Stimulated activated CD4-positive, alpha-beta T cell treated with anti-CD3 and anti-CD28 coated beads, Interleukin-1b, Interleukin-23, amount 100 ng/mL, for 24 hours (primary cell): Measurements from ENCODE around the gene SPAG8.

Experiments
- DNase-seq, 4 experiments: peaks; one replicate each; pipeline ENCODE4 v3.0.0-alpha.2; 2020; ENCODE audit warnings: low read depth in 4 of 4, low spot score in 1 of 4

Gene SPAG8

GRCh38 chr9:35781066-35781465 lies 31.0 kb downstream of the SPAG8 start:
- no peak for DNase-seq

DNA sequence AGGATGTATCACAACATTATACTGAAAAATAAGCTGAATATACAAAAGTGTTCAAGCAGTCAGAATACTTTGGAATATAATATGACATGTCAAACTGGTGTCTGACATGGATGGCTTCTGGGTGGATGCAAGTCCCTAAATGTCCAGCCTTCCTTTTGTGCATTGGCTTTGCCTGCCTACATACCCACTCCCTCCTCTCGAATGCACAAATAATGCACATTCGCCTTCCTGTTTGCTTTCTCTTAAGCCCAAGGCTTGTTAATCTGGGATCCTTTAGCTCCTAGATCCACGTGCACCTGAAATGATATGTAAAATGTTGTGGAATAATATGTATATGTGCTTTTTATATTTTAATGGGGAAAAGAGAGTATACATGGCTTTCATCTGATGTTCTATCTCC lies 33.6 kb downstream of the SPAG8 start:
- no peak for DNase-seq

DNA sequence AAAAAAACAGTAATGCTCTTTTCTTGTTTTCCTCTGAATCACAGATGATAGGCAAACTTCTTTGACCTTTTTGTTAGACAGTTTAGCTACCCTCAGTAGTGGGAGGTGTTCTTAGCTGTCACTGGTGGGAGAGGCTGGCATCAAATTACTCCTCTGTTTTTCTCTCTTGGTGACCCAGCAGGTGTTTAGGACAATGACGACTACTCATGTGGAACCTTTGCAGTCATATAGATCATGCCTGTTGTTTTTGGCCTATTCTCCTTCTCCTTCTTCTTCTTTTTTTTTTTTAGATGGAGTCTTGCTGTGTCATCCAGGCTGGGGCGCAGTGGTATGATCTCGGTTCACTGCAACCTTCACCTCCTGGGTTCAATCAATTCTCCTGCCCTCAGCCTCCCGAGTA lies 36.0 kb downstream of the SPAG8 start:
- no peak for DNase-seq

GRCh38 chr9:35774907-35775635 lies 37.0 kb downstream of the SPAG8 start:
- no peak for DNase-seq

DNA sequence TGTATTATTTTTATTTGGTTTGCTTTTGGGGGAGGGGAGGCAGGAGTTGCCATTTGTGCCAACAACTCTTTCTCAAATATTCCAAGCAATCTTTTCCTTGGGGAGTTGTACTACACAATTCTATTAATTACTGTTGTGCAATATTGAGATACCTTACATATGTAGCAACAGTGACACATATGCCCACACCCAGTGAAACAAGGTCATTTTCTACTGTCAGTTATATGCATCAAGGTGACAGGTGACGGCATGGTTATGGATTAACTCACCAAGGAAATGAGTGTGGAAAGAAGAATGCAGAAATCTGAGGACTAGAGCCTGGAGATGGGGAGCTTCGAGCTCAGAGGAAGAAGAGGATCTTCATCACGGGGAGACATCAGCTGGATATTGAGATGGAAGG lies 40.1 kb downstream of the SPAG8 start:
- no peak for DNase-seq

DNA sequence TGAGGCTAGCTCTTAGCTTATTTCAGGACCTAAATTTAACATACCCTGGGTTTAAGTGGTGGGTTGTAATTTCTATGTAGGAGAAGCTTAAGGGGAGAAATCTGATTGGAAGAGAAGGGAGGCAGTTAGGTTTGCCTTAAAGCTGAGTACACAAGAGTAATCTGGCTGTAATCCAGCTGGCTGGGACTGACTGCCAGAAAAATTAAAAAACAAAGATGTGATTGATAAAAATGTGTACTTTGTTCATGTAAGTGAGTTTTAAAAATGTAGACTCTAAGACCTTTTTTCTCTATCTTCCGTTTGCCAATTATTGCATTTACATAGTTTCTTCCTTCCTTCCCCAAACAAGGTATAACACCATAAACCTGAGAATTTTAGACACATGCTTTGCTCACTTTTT lies 40.5 kb downstream of the SPAG8 start:
- no peak for DNase-seq

DNA sequence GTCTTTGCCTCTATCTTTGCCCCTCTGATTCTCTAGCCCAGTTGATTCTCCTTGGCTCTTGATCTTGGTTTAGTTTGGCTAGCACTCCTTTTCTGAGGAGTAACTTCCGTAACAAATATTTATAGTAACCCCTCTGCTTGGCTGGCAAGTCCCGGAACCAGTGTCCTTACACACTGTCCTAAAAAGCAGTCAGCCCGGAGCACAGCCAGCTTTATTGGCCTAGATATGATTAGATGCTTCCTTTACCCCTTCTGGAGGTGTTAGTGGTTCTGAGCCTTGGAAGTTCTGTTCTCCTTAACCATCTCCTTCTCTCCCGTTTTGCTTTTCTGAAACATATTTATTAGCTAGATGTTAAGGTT lies 41.0 kb downstream of the SPAG8 start:
- DNase-seq = no peak

GRCh38 chr9:35769763-35770162 lies 42.3 kb downstream of the SPAG8 start:
- DNase-seq = no peak

DNA sequence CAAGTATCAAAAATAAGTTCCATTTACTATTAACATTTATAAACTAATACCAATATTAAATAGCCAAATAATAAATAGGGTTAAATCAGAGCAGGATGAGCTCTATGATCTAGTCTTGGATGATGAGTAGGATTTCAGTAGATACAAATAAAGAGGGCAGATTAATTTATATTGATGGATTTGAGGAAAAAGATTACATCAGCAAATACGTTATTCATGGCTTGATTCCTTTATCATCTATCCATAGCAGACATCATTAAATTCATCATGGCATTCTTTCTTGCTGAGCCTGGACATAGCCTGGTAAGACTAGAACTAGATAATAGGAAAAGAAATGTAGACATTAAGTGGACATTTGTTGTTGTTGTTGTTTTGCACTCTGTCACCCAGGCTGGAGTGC lies 44.6 kb downstream of the SPAG8 start:
- DNase-seq = no peak

GRCh38 chr9:35766997-35767396 lies 45.1 kb downstream of the SPAG8 start:
- DNase-seq = no peak

DNA sequence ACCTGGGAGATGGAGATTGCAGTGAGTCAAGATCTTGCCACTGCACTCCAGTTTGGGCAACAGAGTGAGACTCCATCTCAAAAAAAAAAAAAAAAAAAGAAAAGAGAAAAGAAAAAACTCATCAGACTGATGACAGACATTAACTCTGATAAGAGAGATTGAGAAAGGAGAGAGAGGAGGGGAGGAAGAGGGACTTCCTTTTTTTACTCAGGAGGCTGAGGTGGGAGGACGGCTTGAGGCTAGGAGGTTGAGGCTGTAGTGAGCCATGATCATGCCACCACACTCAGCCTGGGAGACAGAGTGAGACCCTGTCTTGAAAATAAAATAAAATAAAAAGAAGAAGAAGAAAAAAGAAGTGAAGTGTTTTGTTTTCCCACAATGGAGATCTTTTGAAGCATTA lies 48.3 kb downstream of the SPAG8 start:
- no peak for DNase-seq

DNA sequence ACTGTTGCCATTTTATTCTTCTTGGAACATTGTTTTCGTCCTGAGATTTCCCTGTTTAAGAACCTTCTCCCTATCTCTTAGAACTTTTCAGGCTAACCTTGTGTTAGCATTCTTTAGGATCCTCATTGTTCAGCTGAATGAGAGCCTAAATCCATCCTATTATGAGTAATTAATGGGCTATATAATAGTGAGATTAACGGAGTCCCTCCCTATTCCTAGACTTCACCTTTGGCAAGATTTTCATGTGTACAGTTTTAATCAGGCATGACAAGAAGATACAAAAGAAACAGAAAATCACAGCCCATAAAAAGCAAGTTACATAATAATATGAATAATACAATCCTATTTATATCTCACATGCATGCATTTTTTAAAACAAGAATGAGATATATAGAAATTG lies 48.9 kb downstream of the SPAG8 start:
- no peak for DNase-seq

DNA sequence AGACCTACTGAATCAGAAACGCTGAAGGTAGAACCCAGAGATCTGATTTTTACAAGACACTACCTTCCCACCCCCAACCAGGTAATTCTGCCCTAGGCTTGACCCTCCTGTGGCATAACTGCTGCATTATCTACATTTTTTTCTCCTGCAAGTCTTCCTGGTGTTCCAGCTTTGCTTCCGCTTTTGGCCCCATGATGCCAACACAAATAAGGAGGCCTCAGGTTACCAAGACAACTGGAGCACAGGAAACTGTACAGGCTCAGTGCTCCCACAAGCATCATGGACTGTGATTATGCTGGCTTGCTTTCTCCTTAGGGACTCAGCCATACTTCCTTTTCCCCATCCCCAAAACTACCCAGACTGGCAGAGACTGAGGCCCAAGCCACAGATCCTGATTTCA lies 51.4 kb downstream of the SPAG8 start:
- DNase-seq = no peak

GRCh38 chr9:35759795-35760194 lies 52.3 kb downstream of the SPAG8 start:
- no peak for DNase-seq
